Endothelial cell of umbilical vein (primary cell): ENCODE data around the gene HYLS1. TPM values are rescaled to one million over a fixed set of nuclear protein-coding genes. Genes with fewer than 3 reads are reported as not detected.

Source experiments
- BruUV-seq: library from RNA; stranded (reverse); fragments of 400-500 nt; replicated peaks from 2 replicates; lab custom pipeline; 2021; lab: Mats Ljungman, UMichigan
- CTCF ChIA-PET: fragments of 300-600, 350-600 bp; sonication (Branson Sonifier 250); formaldehyde crosslinking; loops from one replicate; lab custom pipeline; 2021; ENCODE audit warnings: antibody characterized with exemption, inconsistent platforms; lab: Charles Lee
- POLR2A ChIA-PET: fragments of 300-600, 350-600 bp; sonication (Branson Sonifier 250); formaldehyde crosslinking; loops from one replicate; lab custom pipeline; 2021; ENCODE audit warnings: antibody characterized with exemption, inconsistent platforms; lab: Charles Lee
- DNase-seq: peaks from one replicate; pipeline ENCODE4 v3.0.0-alpha.2; 2011; ENCODE audit warnings: low read depth, low spot score
- FAIRE-seq: peaks from 2 replicates; lab custom pipeline; 2011; peaks lifted over from hg19 to GRCh38; lab: Jason Lieb, UNC
- H2AFZ ChIP-seq: 2 replicates; pipeline ENCODE4 v1.6.0; 2012; ENCODE audit warnings: low read depth, low read length, control low read depth, inconsistent platforms
- H3K27ac ChIP-seq: 2 replicates; pipeline ENCODE4 v1.5.1; 2011; ENCODE audit warnings: low read depth, mild to moderate bottlenecking, control low read depth, low read length, moderate library complexity; ENCODE audit not compliant: insufficient read depth
- H3K27me3 ChIP-seq, 2 experiments: 2 replicates each; pipeline versions ENCODE4 v1.6.0 to v1.6.1; 2011; ENCODE audit warnings: low read length in 2 of 2, mixed read lengths in 1 of 2; ENCODE audit not compliant: control insufficient read depth in 2 of 2, insufficient read depth in 2 of 2
- H3K36me3 ChIP-seq, 2 experiments: 2 replicates in 1 of 2; 3 replicates in 1 of 2; pipeline ENCODE4 v1.5.1; 2011; ENCODE audit warnings: low read length in 2 of 2, mild to moderate bottlenecking in 1 of 2, moderate library complexity in 1 of 2; ENCODE audit not compliant: control insufficient read depth in 2 of 2, insufficient read depth in 2 of 2; ENCODE audit errors: extremely low read depth in 1 of 2
- H3K4me1 ChIP-seq: 3 replicates; pipeline ENCODE4 v1.5.1; 2011; ENCODE audit warnings: mild to moderate bottlenecking, low read length; ENCODE audit not compliant: control insufficient read depth, insufficient read depth; ENCODE audit errors: extremely low read depth
- H3K4me2 ChIP-seq: 2 replicates; pipeline ENCODE4 v1.6.1; 2011; ENCODE audit warnings: low read length, control low read depth, mixed read lengths; ENCODE audit not compliant: insufficient read depth
- H3K4me3 ChIP-seq, 3 experiments: fragments of 200-600 bp in 1 of 3; sonication (generic), shearing (Covaris generic) in 1 of 3; replicated peaks in 1 of 3; 2 replicates each; pipeline ENCODE4 v1.5.1; 2011 to 2016; ENCODE audit warnings: control low read depth in 3 of 3, low read length in 3 of 3, mild to moderate bottlenecking in 2 of 3, inconsistent platforms in 1 of 3, low read depth in 1 of 3, moderate library complexity in 1 of 3; ENCODE audit not compliant: insufficient read depth in 1 of 3
- H3K79me2 ChIP-seq: 2 replicates; pipeline ENCODE4 v1.6.0; 2012; ENCODE audit warnings: low read length, inconsistent platforms; ENCODE audit not compliant: control insufficient read depth, insufficient read depth
- H3K9ac ChIP-seq: replicated peaks from 2 replicates; pipeline ENCODE3; 2011; ENCODE audit warnings: low read length, control low read depth; ENCODE audit not compliant: insufficient read depth; ENCODE audit errors: extremely low read depth
- H3K9me1 ChIP-seq: replicated peaks from 3 replicates; pipeline ENCODE4 v1.6.0; 2011; ENCODE audit warnings: mild to moderate bottlenecking, low read length; ENCODE audit not compliant: control insufficient read depth, insufficient read depth; ENCODE audit errors: extremely low read depth
- H3K9me3 ChIP-seq: replicated peaks from 2 replicates; pipeline ENCODE4 v1.5.1; 2012; ENCODE audit warnings: low read length, inconsistent platforms; ENCODE audit not compliant: control insufficient read depth, insufficient read depth
- H4K20me1 ChIP-seq: replicated peaks from 2 replicates; pipeline ENCODE3; 2011; ENCODE audit warnings: mild to moderate bottlenecking, low read length; ENCODE audit not compliant: control insufficient read depth, insufficient read depth; ENCODE audit errors: extremely low read depth
- EZH2 ChIP-seq: IDR thresholded peaks from 2 replicates; pipeline ENCODE4 v1.6.1; 2012; ENCODE audit warnings: borderline replicate concordance, low read depth, mild to moderate bottlenecking, moderate library complexity, low read length, inconsistent platforms; ENCODE audit not compliant: severe bottlenecking
- FOS ChIP-seq: IDR thresholded peaks from 2 replicates; pipeline ENCODE4 v1.6.1; 2011; ENCODE audit warnings: mild to moderate bottlenecking, low read length, moderate library complexity, borderline replicate concordance; ENCODE audit not compliant: insufficient read depth
- GATA2 ChIP-seq: IDR thresholded peaks from 2 replicates; pipeline ENCODE4 v1.7.0; 2011; ENCODE audit warnings: low read depth, mild to moderate bottlenecking, moderate library complexity, mixed read lengths, low read length; ENCODE audit not compliant: insufficient read length, insufficient read depth
- JUN ChIP-seq: IDR thresholded peaks from 2 replicates; pipeline ENCODE4 v1.6.1; 2011; ENCODE audit warnings: borderline replicate concordance, low read depth; ENCODE audit not compliant: insufficient read length, insufficient read depth
- MYC ChIP-seq: IDR thresholded peaks from one replicate; pipeline ENCODE4 v1.6.1; 2011; ENCODE audit warnings: mild to moderate bottlenecking, low read depth, low read length
- POLR2A ChIP-seq: IDR thresholded peaks from 2 replicates; pipeline ENCODE4 v1.6.1; 2012; ENCODE audit warnings: low read depth, mild to moderate bottlenecking, control low read depth, low read length
- POLR2AphosphoS5 ChIP-seq: IDR thresholded peaks from 2 replicates; pipeline ENCODE4 v1.6.1; 2012; ENCODE audit warnings: low read depth, mild to moderate bottlenecking, control low read depth, low read length, moderate library complexity; ENCODE audit not compliant: insufficient read depth
- dilution Hi-C: fragments of 300-500 bp; cut with MboI; formaldehyde crosslinking; loops from one replicate; pipeline ENCODE4 v1.15.0; 2019; ENCODE audit warnings: low sequenced_read_pairs; ENCODE audit not compliant: extremely low pct_ligation_motif_present
- intact Hi-C: fragments of 100-400 bp; cut with micrococcal nuclease; formaldehyde crosslinking; loops from one replicate; pipeline ENCODE4 v1.10.0; 2022
- polyA plus RNA-seq, 4 experiments: library from polyadenylated mRNA; depleted of rRNA in 3 of 4; stranded (reverse) in 3 of 4; unstranded in 1 of 4; fragments of >200 nt; gene quantifications; 2 replicates each; pipeline versions ENCODE4 v1.2.1 to v1.2.3, GENCODE V29; 2011 to 2012; ENCODE audit warnings: missing spikeins in 1 of 4
- total RNA-seq: library from RNA; stranded (reverse); gene quantifications from 2 replicates; pipeline ENCODE4 v1.2.3, GENCODE V29; 2021
- TF ChIP-seq, protein P1 (sequence below): IDR thresholded peaks from 2 replicates; pipeline ENCODE4 v1.6.1; 2011; ENCODE audit not compliant: insufficient read depth, insufficient read length
- TF ChIP-seq, protein P2 (sequence below), 2 donors: IDR thresholded peaks; 1 replicate in 1 of 2; 2 replicates in 1 of 2; pipeline ENCODE4 v1.5.1; 2011; ENCODE audit warnings: low read length in 2 of 2, mild to moderate bottlenecking in 2 of 2, moderate library complexity in 2 of 2, control low read depth in 1 of 2, inconsistent platforms in 1 of 2, low read depth in 1 of 2; ENCODE audit not compliant: insufficient read depth in 1 of 2; ENCODE audit errors: extremely low read depth in 1 of 2

HYLS1 gene
- total and polyA plus RNA-seq, 2 donors (not counting 3 experiments of a cell fraction or from before 2014, with no cell fraction given), result 4.7 to 12.6 TPM

DNA sequence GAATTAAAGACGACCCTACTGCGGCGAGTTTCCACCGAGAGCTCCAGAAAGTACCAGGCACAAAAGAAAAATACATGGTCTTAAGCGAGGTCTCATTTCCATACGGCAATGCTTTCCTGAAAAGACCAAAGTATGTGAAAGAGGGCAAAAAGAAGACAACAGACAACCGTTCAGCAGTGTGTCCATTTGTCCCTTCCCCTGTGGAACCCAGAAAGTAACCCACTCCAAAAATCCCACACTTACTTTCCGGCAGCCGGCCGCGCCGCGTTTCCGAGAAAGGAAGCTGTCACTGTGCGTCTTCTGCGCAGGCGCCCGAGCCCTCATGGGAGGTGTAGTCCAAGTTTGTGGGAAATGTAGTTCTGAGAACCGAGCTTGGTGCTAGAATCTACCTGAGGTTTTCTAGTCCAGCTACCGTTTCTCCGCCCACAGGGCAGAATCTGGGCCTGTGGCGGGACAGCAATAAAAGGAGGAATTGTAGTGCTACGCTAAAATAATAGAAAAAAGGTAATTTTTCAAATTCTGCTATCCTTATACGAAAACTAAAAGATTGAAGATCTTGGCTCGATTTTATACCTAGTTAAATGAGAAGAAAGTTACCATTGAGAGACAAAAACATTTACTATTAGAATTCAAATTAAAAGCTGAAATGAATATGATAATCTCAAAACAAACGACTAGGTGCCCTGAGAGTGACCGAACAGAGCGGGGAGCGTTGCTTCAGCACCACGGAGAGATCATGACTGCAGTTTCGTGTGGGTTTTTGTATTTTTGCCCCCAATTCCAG is 15.7 kb downstream of the HYLS1 start, which contains the start of gene PUS3:
Gene PUS3 (minus strand): TSS at position 280 of the 784 bp plus-strand sequence. CDS start 6,922 bp downstream, outside the sequence.
- H3K9me1 ChIP-seq, result no peaks in the 10 kb centered on the region
- TF ChIP-seq JUN, result no peak
- TF ChIP-seq EZH2, result no peak
- TF ChIP-seq POLR2A, result peak; percentile 95
- TF ChIP-seq, protein P1, sequence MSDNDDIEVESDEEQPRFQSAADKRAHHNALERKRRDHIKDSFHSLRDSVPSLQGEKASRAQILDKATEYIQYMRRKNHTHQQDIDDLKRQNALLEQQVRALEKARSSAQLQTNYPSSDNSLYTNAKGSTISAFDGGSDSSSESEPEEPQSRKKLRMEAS, result no peak
- TF ChIP-seq FOS, result no peak
- TF ChIP-seq POLR2AphosphoS5, result peak; percentile 75
- TF ChIP-seq GATA2, result no peak
- TF ChIP-seq, protein P2, sequence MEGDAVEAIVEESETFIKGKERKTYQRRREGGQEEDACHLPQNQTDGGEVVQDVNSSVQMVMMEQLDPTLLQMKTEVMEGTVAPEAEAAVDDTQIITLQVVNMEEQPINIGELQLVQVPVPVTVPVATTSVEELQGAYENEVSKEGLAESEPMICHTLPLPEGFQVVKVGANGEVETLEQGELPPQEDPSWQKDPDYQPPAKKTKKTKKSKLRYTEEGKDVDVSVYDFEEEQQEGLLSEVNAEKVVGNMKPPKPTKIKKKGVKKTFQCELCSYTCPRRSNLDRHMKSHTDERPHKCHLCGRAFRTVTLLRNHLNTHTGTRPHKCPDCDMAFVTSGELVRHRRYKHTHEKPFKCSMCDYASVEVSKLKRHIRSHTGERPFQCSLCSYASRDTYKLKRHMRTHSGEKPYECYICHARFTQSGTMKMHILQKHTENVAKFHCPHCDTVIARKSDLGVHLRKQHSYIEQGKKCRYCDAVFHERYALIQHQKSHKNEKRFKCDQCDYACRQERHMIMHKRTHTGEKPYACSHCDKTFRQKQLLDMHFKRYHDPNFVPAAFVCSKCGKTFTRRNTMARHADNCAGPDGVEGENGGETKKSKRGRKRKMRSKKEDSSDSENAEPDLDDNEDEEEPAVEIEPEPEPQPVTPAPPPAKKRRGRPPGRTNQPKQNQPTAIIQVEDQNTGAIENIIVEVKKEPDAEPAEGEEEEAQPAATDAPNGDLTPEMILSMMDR (IDR thresholded peaks at IDR 0.05; ENCODE audit: extremely low read depth in 1 of 2, insufficient read depth in 1 of 2, low read depth in 1 of 2, low read length in 2 of 2), result no peak
- TF ChIP-seq MYC, result no peak
- H3K9ac ChIP-seq, result peak within 1 kb of the TSS; percentile 81
- ChIA-PET CTCF (interaction anchor here (0.6 to 2.0 kb wide), 8 partner anchors 10 to 309 kb away, joined by 3 to 18 read pairs (median 4); partner anchors contain the start of genes FAM118B and HYLS1), POLR2A (interaction anchor here (0.7 to 0.9 kb wide), 2 partner anchors 13 to 16 kb away, joined by 3 to 5 read pairs; partner anchors contain the start of gene HYLS1)
- peak within 1 kb of the TSS; percentile 59 to 88 (median 85) for H3K4me3 ChIP-seq
- peak within 1 kb of the TSS; percentile 70 for H3K4me2 ChIP-seq
- peak within 1 kb of the TSS; percentile 48 for H3K27ac ChIP-seq
- H3K27me3 ChIP-seq, result peaks cover 15 to 24% of the 10 kb centered on the region in 2 experiments
- no peaks in the 10 kb centered on the region for H3K9me3 ChIP-seq
- dilution Hi-C loops (no loop called here), intact Hi-C loops (loop anchor here (1.0 kb wide), 1 partner anchor 15 kb away; no protein-coding TSS in a partner anchor)
- no peaks in the 10 kb centered on the region for H4K20me1 ChIP-seq
- BruUV-seq, result no TSS peak
- H3K79me2 ChIP-seq, result peaks cover 25% of the 10 kb centered on the region
- peak within 1 kb of the TSS; percentile 78 for H2AFZ ChIP-seq
- peak; percentile 91 for FAIRE-seq
- peaks cover 8% of the 10 kb centered on the region for H3K4me1 ChIP-seq
- peaks cover 6 to 9% of the 10 kb centered on the region in 2 experiments for H3K36me3 ChIP-seq
- peak; percentile 86 for DNase-seq
